22Rv1 (cell line): ENCODE measurements around the gene RNF20.

Experiments used
- H3K27ac ChIP-seq: fragments of 450-650 bp; 2 replicates; pipeline ENCODE4 v1.5.1; 2017
- ZFX ChIP-seq: fragments of 450-650 bp; IDR thresholded peaks from 2 replicates; pipeline ENCODE4 v1.6.1; 2017; ENCODE audit warnings: antibody characterized with exemption, borderline replicate concordance
- TF ChIP-seq, protein P1 (sequence below): fragments of 450-650 bp; IDR thresholded peaks from 2 replicates; pipeline ENCODE4 v1.5.1; 2017; ENCODE audit warnings: mild to moderate bottlenecking

RNF20 gene

DNA sequence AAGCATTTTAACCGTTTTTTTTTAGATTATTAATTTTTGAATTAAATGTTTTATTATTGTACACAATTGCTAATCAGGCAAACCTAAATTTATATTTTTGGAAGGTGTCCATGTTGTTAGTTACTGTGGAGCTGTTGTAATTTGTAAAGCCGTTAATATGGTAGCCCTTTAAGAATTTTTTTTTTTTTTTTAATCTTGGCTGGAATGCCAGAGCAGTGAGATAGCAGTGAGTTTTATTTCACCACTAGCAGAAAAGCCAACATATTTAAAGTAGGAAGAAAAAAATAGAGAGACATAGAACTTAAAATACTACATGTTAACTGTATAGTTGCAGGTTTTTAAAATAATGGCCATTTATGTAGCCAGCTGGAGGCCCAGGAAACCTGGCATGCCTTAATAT is 35.3 kb upstream of the RNF20 start:
- H3K27ac ChIP-seq: no peak overlapping the region
- TF ChIP-seq ZFX: no peak
- TF ChIP-seq, protein P1, sequence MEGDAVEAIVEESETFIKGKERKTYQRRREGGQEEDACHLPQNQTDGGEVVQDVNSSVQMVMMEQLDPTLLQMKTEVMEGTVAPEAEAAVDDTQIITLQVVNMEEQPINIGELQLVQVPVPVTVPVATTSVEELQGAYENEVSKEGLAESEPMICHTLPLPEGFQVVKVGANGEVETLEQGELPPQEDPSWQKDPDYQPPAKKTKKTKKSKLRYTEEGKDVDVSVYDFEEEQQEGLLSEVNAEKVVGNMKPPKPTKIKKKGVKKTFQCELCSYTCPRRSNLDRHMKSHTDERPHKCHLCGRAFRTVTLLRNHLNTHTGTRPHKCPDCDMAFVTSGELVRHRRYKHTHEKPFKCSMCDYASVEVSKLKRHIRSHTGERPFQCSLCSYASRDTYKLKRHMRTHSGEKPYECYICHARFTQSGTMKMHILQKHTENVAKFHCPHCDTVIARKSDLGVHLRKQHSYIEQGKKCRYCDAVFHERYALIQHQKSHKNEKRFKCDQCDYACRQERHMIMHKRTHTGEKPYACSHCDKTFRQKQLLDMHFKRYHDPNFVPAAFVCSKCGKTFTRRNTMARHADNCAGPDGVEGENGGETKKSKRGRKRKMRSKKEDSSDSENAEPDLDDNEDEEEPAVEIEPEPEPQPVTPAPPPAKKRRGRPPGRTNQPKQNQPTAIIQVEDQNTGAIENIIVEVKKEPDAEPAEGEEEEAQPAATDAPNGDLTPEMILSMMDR: no peak

DNA sequence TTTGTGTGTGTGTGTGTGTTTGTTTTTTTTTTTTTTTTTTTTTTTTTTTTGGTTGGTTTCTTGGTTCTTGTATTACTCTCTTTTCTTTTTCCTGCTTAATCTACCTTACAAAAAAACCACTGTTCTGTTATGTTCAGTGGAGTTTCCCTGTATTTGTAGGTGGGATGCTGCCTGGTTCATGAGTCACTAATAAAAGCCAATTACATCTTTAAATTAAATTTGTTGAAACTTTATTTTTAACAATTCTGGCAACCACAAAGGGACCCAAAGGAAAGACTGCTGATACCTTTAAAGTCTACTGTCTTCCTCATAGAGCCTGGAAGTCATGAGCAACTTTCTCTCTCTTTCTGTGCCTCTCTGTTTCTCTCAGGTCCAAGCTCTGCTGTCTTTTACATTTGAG is 29.5 kb upstream of the RNF20 start:
- TF ChIP-seq, protein P1: no peak
- TF ChIP-seq ZFX: no peak
- H3K27ac ChIP-seq: no peak overlapping the region

DNA sequence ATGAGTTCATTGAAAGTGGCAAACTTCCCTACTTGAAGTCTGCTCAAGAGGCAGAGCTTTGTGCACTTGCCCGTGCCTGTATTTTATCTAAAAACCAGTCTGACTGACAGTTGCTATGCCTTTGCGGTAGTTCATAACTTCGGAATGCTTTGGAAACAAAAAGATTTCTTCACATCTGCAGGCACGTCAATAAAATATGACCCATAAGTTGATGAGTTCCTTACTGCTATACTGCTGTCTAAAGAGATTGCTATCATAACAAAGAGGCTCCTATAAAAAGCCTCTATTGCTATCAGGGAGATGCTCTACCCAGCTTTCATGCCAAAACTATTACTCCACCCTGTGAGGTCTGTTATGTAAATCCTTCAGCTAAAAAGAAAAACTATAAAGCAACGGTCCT is 25.4 kb upstream of the RNF20 start:
- no peak overlapping the region for H3K27ac ChIP-seq
- TF ChIP-seq, protein P1: no peak
- no peak for TF ChIP-seq ZFX

DNA sequence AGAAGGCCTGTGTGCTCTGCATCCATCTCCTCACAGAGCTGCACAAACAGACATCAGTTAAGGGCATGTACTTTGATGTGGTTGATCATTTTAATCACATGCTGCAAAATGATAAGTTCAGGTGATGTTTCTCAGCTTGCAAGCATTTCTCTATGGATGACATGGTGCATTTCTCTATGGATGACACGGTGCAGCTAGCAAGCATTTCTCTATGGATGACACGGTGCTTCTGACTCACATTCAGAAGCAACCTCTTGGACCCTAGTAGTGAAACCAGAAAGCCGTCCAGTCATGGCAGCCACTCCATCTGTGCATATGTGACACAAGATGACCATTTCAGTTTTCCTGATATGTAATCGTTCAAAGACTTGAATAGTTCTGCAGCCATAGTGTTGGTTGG is 24.1 kb upstream of the RNF20 start:
- no peak for TF ChIP-seq ZFX
- TF ChIP-seq, protein P1: no peak
- H3K27ac ChIP-seq: no peak overlapping the region

DNA sequence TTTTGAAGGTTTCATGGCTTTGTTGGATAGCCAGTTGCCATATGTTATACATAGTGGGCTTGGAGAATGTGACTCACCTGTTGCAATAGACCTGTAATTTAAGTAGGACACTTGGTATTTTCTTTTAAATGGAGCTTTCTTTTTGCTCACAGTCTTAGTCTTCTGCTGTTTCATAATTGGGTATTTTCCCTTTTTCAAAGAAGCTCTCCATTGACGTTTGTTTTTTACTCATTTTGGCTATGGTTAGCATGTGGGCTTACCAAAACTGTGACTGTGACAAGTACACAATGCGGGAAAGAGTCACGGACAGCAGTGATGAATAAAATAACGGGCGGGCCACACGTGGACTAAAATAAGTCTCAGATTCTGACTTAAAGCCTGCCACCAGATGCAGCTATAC is 23.2 kb upstream of the RNF20 start:
- TF ChIP-seq, protein P1: no peak
- TF ChIP-seq ZFX: no peak
- H3K27ac ChIP-seq: no peak overlapping the region

DNA sequence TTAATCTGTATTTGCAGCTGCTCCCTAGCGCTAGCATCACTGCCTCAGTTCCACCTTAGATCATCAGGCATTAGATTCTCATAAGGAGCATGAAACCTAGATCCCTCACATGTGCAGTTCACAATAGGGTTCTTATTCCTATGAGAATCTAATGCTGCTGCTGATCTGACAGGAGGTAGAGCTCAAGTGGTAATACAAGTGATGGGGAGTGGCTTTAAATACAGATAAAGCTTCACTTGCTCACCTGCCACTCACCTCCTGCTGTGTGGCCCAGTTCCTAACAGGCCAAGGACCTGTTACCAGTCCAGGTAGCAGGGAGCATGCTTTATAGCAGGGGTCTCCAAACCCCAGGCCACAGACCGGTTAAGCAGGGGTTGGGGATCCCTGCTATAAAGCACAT is 22.6 kb upstream of the RNF20 start:
- no peak overlapping the region for H3K27ac ChIP-seq
- no peak for TF ChIP-seq ZFX
- TF ChIP-seq, protein P1: no peak

DNA sequence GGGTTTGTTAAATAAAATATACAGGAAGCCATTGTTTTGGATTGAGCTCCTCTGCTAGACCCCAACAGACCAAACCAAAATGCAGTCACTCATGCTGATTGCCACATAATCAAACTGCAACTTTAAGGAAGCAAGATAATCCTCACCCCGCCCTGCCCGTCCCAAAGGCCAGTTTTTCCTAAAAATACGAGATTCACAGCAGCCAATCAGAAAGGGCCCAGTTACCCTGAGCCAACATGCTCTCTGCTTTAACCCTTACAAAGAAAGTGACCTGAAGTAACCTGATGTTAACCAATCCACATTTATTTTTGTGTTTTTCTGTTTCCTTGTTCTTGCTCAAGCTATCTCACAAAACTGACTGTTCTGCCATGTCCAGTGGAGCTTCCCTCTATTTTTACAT is 21.5 kb upstream of the RNF20 start:
- no peak overlapping the region for H3K27ac ChIP-seq
- TF ChIP-seq ZFX: no peak
- TF ChIP-seq, protein P1: no peak
